Measurements from ENCODE around the gene EFNA4.

- TF ChIP-seq CTCF (optimal IDR thresholded peaks at IDR 0.05 in 1 of 3, IDR thresholded peaks at IDR 0.05 in 1 of 3, conservative IDR thresholded peaks at IDR 0.05 in 1 of 3; ENCODE audit: extremely low read depth in 1 of 3, insufficient read depth in 2 of 3, low read length in 3 of 3) (no peak), EZH2 (IDR thresholded peaks at IDR 0.05; ENCODE audit: low read length) (no peak)
Observed at GRCh38 chr1:155057104-155057503, 6.4 kb upstream of the EFNA4 start.

Measured in keratinocyte (primary cell).